ENCODE data around the gene CARD19.
"Not testable (repeated sequence)": the region's sequence is repeated elsewhere in the genome, so short reads cannot be mapped to it uniquely, and the experiment has no call there.

The CARD19 gene

DNA sequence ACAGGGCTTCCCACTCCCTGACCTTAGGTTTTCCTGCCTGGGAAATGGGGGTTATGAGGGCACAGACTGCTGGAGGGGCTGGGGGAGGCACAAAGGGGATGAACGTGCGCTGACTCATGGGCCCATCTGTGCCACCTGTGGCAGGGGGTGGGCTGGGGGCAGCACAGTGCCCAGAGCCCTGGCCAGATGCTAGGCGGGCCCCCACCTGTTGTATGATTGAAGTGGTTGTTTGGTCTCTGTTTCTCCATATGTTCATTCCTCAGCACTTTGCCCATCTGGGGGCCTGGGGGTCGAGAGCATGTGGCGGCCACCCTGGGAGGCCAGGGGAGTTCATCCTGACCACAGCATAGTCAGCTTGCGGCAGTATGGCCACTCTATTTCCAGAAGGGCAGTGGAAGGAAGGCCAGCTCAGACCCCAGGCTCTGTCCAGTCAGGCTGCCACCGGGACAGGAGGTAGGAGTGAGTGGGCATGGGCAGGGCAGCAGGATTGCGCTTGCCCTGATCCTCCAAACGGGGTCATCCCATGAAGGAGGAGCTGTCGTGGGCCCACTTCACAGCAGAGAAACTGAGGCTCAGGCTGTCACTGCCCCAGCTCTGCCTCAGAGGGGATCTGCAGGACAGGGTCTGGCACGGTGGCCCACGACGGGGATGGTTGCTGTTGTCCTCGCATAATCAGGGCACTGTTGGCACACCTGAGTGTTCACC is 38.9 kb downstream of the CARD19 start:
- no peak for FAIRE-seq

DNA sequence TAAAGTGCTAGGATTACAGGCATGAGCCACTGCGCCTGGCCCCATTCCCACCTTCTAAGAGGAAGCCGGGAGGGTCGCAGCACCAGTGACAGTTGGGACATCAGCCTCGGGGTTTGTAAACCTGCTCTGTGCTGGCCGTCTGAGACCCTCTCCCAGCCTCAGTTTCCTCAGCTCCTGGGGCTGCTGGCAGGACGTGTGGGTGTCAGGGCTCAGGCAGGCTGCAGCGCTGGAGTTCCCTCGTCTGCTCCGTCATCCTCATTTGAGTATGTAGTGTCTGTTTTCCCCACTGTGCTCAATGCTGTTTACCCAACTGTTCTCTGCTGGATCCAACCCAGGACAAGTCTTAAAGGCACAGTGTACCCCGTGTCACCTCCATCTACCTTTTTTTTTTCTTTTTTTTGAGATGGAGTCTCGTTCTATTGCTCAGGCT is 40.0 kb downstream of the CARD19 start:
- FAIRE-seq, result no peak

DNA sequence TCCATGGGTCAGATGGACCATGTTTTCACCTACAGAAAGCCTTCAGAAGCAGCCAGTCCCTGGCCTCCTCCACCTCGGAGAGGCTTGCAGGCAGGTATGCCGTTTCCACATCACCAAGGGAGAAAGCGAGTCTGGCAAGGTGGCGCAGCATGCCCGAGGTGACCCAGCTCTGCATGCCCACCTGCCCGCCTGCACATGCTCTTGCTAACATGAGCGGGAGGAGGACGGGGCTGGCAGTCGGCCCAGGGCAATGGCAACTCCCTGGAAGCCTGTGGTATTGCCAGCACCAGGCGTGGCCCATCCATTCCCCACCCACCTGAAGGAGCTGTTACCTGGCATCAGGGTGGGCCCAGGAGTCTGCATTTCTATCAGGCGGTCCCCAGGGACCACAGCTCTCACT is 41.3 kb downstream of the CARD19 start:
- no peak for FAIRE-seq

DNA sequence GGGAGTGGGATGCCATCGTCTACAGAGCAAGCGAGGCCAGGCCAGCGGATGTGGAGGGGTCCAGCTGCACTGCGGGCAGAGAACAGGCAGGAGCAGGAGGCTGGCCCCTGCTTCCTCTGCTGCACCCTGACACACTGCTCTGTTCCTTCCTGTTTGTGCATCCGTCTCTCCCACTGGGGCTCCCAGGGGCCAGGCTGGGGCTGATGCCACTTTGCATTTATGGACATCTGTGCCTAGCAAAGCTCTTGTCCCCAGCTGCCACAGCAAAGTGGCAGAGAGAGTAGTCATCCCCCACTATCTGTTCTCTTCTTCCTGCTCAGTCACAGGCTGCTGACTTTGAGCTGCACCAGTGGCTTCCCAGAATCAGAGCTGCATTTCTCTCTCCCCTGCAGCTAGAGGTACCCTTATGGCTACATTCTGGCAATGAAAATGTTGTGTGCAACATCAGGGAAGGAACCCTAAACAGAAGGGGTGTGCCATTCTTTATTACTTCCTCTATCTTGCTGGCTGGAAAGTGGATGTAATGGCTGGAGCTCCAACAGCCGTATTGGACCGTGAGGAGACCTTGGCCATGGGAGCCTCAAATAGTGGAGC is 42.3 kb downstream of the CARD19 start:
- no peak for FAIRE-seq

DNA sequence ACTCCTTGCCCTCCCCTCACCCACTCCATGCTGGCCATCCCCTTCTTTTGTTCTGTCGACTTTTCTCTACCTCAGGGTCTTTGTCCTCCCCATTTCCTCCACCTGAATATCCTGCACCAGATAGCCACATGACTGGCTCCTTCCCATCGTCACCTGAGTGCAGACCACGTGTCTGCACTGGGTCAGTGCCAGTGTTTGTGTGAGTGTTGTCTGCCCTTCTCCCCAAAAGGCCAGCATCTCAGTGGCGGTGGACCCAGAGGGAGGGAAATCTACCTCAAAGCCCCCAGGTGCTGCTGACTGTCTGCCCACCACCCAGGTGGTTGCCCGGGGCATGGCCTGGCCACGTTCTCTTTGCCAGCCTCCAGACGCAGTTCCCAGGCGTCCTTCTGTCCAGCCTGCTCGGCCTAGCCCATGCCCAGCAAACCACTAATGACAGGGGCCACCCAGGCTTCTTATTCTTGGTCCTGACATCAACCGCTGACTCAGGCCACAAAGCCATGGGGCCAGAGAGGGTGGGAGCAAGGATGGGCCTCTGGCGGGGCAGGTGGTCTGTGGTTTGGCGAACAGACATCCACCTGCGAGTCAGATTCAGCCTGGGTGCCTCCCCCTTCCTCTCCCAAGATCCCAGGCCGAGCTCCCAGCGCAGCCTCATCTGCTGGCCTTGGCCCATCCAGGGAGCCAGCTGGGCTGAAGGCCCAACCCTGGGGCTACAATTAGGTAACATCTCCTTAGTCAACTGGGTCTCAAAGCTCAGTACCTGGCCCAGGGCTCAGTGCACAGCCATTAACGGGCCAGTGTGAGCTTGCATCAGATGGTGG is 43.6 kb downstream of the CARD19 start:
- no peak for FAIRE-seq

DNA sequence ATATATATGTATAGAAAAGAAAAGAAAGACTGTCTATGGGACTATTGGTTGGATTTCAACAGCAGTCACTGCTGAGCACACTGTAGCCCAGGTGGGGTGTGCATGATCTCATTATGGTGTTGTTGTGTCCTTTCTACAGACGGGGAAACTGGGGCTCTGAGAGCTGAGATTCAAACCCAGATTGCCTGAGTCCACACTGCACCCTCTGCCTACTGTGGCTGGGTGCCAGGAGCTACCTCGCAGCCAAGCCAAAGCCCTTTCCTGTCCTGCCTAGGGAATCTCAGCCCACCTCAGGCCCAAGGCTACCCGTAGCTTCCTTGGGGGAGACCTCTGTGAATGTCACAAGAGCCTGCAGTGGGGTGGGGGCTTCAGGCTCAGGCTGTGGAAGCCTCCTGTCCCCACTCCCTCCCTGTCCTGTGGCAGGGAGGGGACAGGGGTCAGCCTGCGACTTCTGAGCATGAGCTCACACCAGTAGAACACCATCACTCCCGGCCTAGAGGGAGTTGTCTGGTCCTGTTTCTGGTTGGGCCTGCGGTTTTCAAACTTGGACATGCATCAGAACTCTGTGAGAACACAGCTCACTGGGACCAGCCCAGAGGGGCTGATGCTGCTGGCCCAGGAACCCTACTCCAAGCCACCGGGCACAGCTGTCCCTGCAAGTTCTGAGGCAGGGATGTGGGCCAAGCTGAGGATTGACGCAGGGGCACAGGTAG is 45.9 kb downstream of the CARD19 start:
- no peak for FAIRE-seq

DNA sequence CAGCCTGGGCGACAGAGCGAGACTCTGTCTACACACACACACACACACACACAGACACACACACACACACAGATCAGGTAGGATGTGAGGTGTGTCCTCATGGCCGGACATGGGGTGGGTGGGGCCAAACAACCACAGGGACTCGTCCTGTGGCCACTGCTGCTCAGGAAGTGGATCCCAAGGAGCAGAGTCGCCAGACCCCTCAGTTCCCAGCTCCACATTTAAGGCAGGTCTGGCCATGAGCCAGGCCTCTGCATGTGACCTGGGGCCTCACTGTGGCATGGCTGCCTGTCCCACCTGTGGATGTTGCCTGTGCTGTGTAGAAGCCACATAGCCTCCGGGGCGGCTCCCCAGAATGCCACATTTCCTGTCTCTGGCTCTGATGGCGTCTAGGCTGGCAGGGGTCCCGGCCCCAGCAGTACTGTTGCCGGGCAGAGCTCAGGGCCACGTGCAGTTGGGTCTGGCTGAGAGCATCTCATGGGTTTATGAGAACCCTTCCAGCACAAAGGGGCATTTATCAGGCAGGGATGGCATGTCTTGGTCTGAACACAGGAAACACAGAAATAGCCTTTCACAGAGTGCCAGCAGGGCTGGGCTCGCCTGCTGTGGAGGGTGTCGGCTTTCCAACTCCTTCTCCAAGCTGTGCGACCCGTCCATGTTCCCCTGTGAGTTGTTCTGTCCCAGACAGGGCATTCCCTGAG is 48.0 kb downstream of the CARD19 start:
- no peak for FAIRE-seq

DNA sequence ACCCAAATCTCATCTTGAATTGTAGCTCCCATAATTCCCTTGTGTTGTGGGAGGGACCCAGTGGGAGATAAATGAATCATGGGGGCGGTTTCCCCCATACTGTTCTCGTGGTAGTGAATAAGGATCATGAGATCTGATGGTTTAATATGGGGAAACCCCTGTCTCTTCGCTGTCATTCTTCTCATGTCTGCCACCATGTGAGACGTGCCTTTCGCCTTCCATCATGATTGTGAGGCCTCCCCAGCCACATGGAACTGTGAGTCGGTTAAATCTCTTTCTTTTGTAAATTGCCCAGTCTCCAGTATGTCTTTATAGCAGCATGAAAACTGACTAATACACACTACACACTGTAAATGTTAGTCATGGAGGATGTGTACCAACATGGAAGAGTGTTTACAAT is 50.7 kb downstream of the CARD19 start:
- not testable (repeated sequence) for FAIRE-seq

DNA sequence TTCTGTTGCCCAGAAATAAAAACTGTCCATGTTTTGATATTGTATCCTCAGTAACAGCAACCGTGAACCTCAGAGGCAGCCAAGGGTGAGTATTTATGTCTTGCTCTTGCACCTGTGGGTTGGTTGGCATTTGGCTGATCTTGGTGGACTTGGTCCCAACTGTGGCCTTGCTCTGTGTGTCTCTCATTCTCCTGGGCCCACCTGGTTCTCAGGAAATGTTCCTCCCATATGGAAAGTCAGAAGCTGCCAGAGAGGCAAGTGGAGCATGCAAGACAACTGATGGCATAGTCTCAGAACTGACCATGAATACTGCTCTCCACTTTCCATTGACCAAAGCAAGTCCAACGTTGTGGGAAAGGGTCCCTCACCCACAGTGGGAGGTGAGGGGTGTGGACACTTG is 51.6 kb downstream of the CARD19 start:
- no peak for FAIRE-seq

DNA sequence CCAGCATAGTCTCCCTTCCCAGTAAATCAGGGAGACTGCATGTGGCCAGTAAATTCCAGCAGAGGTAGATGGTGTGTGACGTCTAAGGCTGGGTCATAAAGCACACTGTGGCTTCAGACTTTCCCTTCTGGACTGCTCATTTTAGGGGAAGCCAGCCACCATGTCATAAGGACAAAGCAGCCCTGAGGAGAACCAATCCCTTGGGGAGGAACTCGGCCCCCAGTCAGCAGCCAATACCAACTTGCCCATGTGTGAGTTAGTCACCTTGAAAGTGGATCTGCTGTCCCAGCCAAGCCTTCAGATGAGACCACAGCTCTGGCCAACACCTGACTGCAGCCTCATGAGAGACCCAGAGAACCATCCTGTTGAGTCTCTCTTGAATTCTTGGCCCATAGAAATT is 52.7 kb downstream of the CARD19 start:
- FAIRE-seq, result no peak

DNA sequence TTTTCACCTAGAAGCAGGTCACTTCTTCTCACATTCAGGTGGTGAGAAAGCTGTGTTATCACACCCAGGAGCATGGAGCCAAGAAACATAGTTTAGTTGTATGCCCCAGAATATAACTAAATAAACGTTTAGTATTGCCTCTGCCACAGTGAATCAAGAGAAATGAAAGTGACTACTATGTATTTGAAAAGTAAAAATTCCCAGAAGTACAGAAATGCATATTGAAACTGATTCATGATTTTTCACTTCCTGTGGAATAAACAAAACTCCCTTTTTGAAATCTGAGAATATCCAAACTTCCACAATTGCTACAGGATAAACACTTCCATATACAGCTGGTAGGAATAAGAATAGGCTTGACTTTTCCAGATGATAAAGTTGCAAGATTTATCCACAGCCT is 53.3 kb downstream of the CARD19 start:
- no peak for FAIRE-seq

DNA sequence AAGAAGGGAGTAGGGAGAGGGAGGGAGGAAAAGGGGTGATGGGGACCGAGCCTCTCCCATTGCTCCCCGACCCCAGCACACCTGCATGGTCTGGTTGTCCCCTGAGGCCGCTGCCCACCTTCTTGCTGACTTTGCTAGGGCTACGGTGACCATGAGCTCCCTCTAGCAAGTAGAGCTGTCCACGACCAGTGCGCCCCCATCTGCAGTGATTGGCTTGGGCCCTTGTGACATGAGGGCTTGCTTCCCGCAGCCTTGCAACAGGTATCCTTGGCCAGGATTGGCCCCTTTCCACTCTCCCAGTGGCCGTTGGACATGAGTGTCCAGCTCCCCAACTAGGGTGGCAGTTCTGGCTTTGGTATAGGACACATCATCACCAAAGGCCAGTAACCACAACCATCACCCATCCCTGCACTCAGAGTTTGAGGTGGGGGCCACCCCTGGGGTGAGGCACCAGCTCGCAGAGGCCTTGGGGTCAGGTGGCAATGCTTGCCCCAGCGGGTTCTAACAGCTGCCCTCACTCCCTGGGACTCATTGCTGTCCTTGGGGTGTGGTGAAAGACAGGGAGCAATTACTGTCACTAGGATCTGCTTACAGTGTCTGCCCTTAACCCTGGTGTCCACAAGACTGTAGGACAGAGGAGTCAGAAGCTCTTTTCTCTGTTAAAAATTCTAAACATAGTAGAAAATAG is 55.2 kb downstream of the CARD19 start:
- FAIRE-seq, result no peak

DNA sequence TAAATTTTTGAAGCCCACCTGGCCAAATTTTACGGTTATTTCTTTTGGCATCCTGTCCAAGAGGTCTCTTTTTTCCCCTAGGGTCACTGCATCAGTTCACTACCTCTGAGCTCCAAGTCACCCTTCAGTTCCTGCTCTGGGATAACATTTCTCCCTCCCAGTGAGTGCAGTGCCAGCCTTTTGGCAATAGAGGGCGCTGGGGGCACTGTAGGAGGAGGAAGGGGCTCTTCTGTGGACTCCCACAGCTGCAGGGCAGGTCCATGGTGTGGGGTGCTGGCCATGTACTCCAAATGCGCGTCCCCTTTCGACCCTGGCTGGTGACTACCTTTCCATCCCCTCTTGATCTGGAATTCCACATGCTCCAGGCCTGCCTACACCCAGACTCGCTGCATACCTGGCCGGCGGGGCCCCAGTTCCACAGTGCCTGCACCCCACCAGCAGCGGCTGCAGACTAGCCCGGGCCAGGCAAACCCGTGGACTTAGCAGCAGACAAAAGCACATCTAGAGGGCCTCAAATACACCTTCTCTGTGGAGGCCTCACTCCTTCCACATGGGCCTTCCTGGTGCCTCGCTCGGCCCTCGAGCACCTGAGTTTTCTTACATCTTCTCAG is 58.4 kb downstream of the CARD19 start:
- FAIRE-seq, result no peak

DNA sequence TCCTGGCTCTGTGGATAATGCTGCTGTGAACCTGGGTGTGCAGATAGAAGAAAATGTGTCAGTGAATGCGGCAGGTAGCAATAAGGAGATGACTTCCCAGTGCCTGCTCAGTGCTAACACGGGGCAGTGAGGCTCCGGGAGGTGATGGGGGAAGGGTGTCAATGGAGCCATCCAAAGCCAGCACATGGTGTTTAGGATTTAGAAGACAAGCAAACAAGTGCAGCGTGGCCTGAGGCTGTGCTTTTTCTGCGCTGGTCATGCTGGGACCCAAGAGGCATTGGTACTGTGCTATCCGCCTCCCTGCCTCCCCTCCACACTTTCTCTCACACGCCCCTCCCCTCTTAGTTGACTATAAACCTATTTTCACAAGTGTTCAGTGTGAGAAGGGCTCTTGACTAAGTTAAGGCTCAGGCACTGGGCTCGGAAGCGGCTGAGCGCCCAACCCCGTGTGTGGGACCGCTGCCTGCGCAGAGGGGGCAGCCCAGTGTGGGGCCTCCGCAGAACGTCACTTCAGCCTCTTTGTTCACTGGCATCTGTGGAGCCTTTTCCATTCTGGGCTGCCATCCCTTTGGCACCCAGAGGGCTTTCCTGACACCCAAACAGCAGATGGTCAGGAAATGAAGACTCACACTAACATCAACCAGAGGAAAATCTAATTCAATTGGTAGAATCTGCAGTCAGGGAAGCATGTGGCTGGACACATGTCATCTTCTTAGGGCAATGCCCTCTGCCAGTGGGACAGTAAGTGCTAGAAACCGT is 59.9 kb downstream of the CARD19 start:
- no peak for FAIRE-seq

DNA sequence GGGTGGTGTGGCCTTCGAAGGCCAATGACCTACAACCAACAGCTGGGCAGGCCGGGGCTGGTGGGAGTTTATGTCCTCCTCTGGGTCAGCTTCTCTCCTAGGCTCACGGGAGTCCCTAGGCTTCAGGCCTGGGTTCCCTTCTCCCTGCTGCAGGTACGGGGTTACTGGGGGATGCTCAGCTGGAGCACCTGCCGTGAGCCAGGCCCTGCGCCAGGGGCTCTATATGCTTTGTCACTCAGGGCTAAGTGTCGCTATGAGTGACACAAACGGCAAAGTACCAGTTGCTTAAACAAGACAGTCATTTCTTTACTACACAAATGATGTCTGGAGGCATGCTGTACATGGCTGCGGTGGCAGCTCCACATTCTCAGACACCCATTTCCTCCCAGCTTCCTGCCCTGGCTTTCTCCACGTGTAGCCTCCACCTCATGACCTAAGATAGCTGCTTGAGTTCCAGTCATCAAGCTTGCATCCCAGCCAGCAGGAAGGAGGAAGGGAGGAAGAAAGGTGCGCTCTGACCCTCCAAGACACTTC is 60.5 kb downstream of the CARD19 start:
- no peak for FAIRE-seq

DNA sequence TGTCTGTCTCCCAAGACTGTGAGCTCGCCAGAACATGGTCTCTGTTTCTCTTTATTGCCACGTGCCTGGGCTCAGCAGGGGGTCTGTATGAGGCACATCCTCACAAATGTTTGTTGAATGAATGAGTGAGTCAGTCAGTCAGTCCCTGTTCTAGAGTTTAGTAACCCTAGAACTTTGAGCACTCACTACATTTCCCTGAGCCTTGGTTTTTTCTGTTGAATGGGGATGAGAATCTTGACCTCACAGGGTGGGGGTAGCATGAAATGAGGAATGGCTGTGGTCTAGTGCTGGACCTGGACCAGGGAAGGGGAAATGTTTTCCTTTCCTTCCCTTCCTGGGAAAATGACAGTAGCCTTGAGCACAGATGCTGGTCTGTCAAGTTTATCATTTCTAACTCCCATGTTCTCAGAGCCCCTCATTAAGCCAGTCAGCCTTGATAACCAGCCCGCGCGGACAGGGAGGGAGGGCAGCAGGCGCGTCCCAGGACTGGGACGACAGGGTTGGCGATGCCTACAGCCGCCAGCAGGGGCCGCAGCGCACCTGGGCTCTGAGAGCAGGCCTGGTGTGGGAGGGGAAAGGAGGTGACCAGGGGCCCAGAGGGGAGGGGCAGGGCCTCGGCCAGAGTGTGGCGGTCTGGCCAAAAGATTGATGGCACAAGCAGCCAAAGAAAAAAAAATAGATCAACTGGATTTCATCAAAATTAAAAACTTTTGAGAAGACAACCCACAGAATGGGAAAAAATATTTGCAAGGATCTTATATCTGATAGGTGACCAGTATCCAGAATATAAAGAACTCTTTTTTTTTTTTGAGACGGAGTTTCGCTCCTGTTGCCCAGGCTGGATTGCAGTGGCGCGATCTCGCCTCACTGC is 63.8 kb downstream of the CARD19 start:
- FAIRE-seq, result peak; percentile 80

DNA sequence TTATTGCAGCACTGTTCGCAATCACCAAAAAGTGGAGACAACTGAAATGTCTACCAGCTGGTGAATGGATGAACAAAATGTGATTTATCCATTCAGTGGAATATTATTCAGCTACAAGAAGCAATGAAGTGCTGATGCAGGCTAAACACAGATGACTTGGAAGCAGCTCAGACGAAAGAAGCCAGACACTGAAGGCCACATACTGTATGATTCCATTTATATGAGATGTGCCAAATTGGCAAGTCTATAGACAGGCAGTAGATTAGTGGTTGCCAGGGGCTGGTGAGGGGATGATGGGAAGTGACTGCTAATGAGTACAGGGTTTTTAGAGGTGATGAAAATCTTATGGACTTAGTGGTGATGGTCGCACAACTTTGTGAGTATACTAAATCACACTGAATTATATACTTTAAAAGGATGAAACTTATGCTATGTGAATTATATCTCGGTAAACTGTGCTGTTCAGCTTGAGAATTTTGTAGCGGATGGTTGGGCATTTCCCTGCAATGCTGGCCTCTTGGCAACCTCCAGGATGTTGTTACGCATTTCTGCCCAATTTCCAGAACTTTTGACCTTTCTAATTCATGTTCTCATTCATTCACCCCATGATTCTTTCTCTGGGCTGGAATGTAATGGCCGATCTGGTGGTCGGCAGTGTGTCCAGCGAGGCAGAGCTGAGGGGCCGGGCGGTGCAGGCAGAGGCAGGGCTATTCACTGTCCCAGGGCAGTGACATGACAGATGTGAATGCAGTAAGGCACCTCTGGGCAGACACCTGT is 66.0 kb downstream of the CARD19 start:
- FAIRE-seq, result no peak

Measured in endometrium (tissue), 2 donors.